A549 (cell line): Measurements from ENCODE around the gene CELSR1. TPM values are rescaled to one million over a fixed set of nuclear protein-coding genes. Genes with fewer than 3 reads are reported as not detected.

Source experiments
- ATAC-seq, 2 experiments: fragments of 200-7000 bp in 1 of 2; fragments of >200 bp in 1 of 2; cut with Nextera tagmentation in 1 of 2; cut with Tn5 transposase in 1 of 2; 3 replicates each; pipeline versions ENCODE4 v1.8.0 to v1.9.1; 2018 to 2020; ENCODE audit warnings: mild to moderate bottlenecking in 1 of 2, moderate library complexity in 1 of 2
- CTCF ChIA-PET: fragments of 300-600 bp; sonication (Branson Sonifier 250); formaldehyde crosslinking; extraction: SDS; loops from one replicate; lab custom pipeline; 2021; ENCODE audit warnings: antibody characterized with exemption, inconsistent platforms; lab: Yijun Ruan, JAX
- POLR2A ChIA-PET: fragments of 350-600 bp; formaldehyde crosslinking; extraction: SDS; loops from one replicate; lab custom pipeline; 2021; ENCODE audit warnings: antibody characterized with exemption, inconsistent platforms; lab: Yijun Ruan, JAX
- DNase-seq, 2 experiments: peaks; one replicate each; pipeline versions ENCODE4 v3.0.0 to v3.0.0-alpha.2; 2011 to 2016; ENCODE audit warnings: low read depth in 1 of 2, low spot score in 1 of 2
- FAIRE-seq: peaks from 2 replicates; lab custom pipeline; 2011; peaks lifted over from hg19 to GRCh38; lab: Jason Lieb, UNC
- H3K27ac ChIP-seq, 2 experiments: fragments of >200 bp; sonication (Bioruptor Twin); formaldehyde crosslinking; 3 replicates each; pipeline ENCODE4 v1.5.1; 2016 to 2017
- H3K4me1 ChIP-seq: fragments of >200 bp; sonication (Bioruptor Twin); formaldehyde crosslinking; 3 replicates; pipeline ENCODE4 v1.6.1; 2016
- H3K4me2 ChIP-seq: fragments of >200 bp; sonication (Bioruptor Twin); formaldehyde crosslinking; 3 replicates; pipeline ENCODE4 v1.6.1; 2016
- H3K4me3 ChIP-seq: fragments of >200 bp; sonication (Bioruptor Twin); formaldehyde crosslinking; 3 replicates; pipeline ENCODE4 v1.5.1; 2016
- H3K9me3 ChIP-seq: fragments of >200 bp; sonication (Bioruptor Twin); formaldehyde crosslinking; 3 replicates; pipeline ENCODE4 v1.6.1; 2016
- CBX2 ChIP-seq: fragments of 200-600 bp; sonication (generic); IDR thresholded peaks from 2 replicates; pipeline ENCODE4 v1.6.1; 2016; ENCODE audit warnings: low read depth, mild to moderate bottlenecking, borderline replicate concordance
- EHF ChIP-seq: fragments of 250-450 bp; sonication (Bioruptor Pico); IDR thresholded peaks from 2 replicates; pipeline ENCODE4 v1.5.0; 2020; ENCODE audit warnings: mild to moderate bottlenecking
- ESRRA ChIP-seq: fragments of 150-350 bp; IDR thresholded peaks from 2 replicates; pipeline ENCODE4 v1.6.1; 2014; ENCODE audit warnings: mild to moderate bottlenecking, low read length, borderline replicate concordance
- GATA3 ChIP-seq: IDR thresholded peaks from 2 replicates; pipeline ENCODE4 v1.6.1; 2012; ENCODE audit warnings: borderline replicate concordance
- HOXB5 ChIP-seq: fragments of 250-450 bp; sonication (Bioruptor Pico); IDR thresholded peaks from 2 replicates; pipeline ENCODE4 v1.5.0; 2020; ENCODE audit warnings: mild to moderate bottlenecking, moderate library complexity
- JUN ChIP-seq, 2 experiments: fragments of >200 bp; sonication (Bioruptor Twin); formaldehyde crosslinking; IDR thresholded peaks; 2 replicates in 1 of 2; 3 replicates in 1 of 2; pipeline ENCODE4 v1.6.1; 2016 to 2017
- JUNB ChIP-seq: fragments of >200 bp; sonication (Bioruptor Twin); formaldehyde crosslinking; IDR thresholded peaks from 2 replicates; pipeline ENCODE4 v1.6.1; 2016
- KDM5A ChIP-seq: fragments of 200-600 bp; sonication (generic); IDR thresholded peaks from 2 replicates; pipeline ENCODE4 v1.6.1; 2016; ENCODE audit warnings: antibody characterized with exemption, mild to moderate bottlenecking
- MAFK ChIP-seq: fragments of 450-650 bp; IDR thresholded peaks from 2 replicates; pipeline ENCODE4 v1.6.1; 2014; ENCODE audit not compliant: partially characterized antibody
- NFE2L2 ChIP-seq: fragments of 150-350 bp; conservative IDR thresholded peaks from 2 replicates; pipeline ENCODE4 v1.6.1; 2014; ENCODE audit warnings: low read length
- NPAS2 ChIP-seq: fragments of 250-450 bp; sonication (Bioruptor Pico); IDR thresholded peaks from 2 replicates; pipeline ENCODE4 v1.8.0; 2022; ENCODE audit warnings: mild to moderate bottlenecking, moderate library complexity, borderline replicate concordance
- PHF8 ChIP-seq: fragments of 200-600 bp; sonication (generic); IDR thresholded peaks from 2 replicates; pipeline ENCODE4 v1.6.1; 2016; ENCODE audit warnings: low read depth, mild to moderate bottlenecking, antibody characterized with exemption, moderate library complexity, borderline replicate concordance
- RARB ChIP-seq: fragments of 250-450 bp; sonication (Bioruptor Pico); IDR thresholded peaks from 2 replicates; pipeline ENCODE4 v1.8.0; 2021; ENCODE audit warnings: mild to moderate bottlenecking, moderate library complexity
- RNF2 ChIP-seq: fragments of 200-600 bp; sonication (generic); IDR thresholded peaks from 2 replicates; pipeline ENCODE4 v1.6.1; 2016; ENCODE audit warnings: low read depth, mild to moderate bottlenecking, antibody characterized with exemption, moderate library complexity, borderline replicate concordance
- SMC3 ChIP-seq: fragments of >200 bp; sonication (Bioruptor Twin); formaldehyde crosslinking; IDR thresholded peaks from 3 replicates; pipeline ENCODE4 v1.6.1; 2018; ENCODE audit warnings: inconsistent platforms
- SREBF2 ChIP-seq: fragments of 450-650 bp; IDR thresholded peaks from 2 replicates; pipeline ENCODE4 v1.6.1; 2014; ENCODE audit warnings: mild to moderate bottlenecking, moderate library complexity
- TFCP2L1 ChIP-seq: fragments of 250-450 bp; sonication (Bioruptor Pico); IDR thresholded peaks from 2 replicates; pipeline ENCODE4 v1.5.0; 2021; ENCODE audit warnings: mild to moderate bottlenecking
- ZSCAN20 ChIP-seq: fragments of 250-450 bp; sonication (Bioruptor Pico); IDR thresholded peaks from 2 replicates; pipeline ENCODE4 v1.8.0; 2022; ENCODE audit warnings: mild to moderate bottlenecking, moderate library complexity
- WGBS: methylation state at CpG from one replicate; pipeline ENCODE4 v1.1.6; 2017; ENCODE audit errors: missing lambda C conversion rate; 5-methylcytosine and 5-hydroxymethylcytosine counted together
- polyA plus RNA-seq, 4 experiments: library from polyadenylated mRNA; depleted of rRNA in 3 of 4; stranded (reverse); fragments of >200 nt; fragmentation: RNase III in 1 of 4; extraction: RNeasy Plus Mini Kit Qiagen cat#74134 plus additional on column Dnase treatment in 1 of 4; gene quantifications; 2 replicates in 3 of 4; 3 replicates in 1 of 4; pipeline ENCODE4 v1.2.3, GENCODE V29; 2011 to 2017
- TF ChIP-seq, protein P1 (sequence below): fragments of 250-450 bp; sonication (Bioruptor Pico); IDR thresholded peaks from 2 replicates; pipeline ENCODE4 v1.5.0; 2021; ENCODE audit warnings: mild to moderate bottlenecking, moderate library complexity, borderline replicate concordance
- TF ChIP-seq, protein P2 (sequence below): IDR thresholded peaks from 2 replicates; pipeline ENCODE4 v1.6.1; 2012
- TF ChIP-seq, protein P3 (sequence below): IDR thresholded peaks from 2 replicates; pipeline ENCODE4 v1.6.1; 2012
- TF ChIP-seq, protein P4 (sequence below): fragments of 250-450 bp; sonication (Bioruptor Pico); IDR thresholded peaks from 2 replicates; pipeline ENCODE4 v1.5.0; 2020; ENCODE audit warnings: low read depth, mild to moderate bottlenecking, moderate library complexity
- TF ChIP-seq, protein P5 (sequence below): fragments of >200 bp; sonication (Bioruptor Twin); formaldehyde crosslinking; IDR thresholded peaks from 3 replicates; pipeline ENCODE4 v1.6.1; 2016
- TF ChIP-seq, protein P6 (sequence below): fragments of >200 bp; sonication (Bioruptor Twin); formaldehyde crosslinking; IDR thresholded peaks from 3 replicates; pipeline ENCODE4 v1.5.1; 2016

CELSR1 gene
- polyA plus RNA-seq, 2 of the 4 experiments (the other 2 are of a cell fraction): 15.3 to 31.8 TPM

DNA sequence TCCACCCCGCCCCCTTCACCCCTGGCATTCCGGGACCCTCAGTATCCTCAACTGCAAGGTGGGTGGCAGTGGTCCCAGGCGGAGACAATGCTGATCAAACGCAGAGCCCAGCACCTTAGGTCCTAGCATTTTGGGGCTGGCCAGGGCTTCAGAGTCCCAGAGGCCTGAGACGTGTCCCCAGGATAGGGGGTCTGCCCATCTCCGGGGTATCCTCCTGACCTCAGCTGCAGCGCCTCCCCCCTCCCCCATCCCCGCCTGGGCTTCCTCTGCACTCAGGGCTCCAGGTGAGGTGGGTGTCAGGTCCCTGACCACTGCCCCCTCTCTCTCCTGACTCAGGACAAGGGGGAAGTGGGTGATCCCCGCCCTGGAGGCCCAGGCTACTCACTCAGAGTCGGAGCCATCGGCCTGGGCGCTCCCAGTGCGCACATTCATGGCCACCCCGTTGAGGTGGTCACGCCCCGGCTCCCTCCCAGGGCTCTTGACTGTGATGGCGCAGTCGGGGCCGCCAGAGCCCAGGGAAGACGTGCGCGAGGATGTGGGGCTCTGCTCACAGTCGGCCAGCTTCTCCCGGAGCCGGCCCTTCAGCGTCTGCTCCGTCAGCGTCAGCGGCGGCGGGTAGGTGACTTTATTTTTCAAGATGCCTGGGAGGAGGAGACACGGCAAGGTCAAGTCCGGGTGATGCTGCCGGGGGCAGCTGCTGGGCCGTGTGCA, 173.7 kb downstream of the CELSR1 start:
- no peak for DNase-seq
- Histone ChIP-seq H3K4me1 (peaks cover 11% of the 10 kb centered on the region), H3K9me3 (no peaks in the 10 kb centered on the region), H3K4me3 (no peak overlapping the region), H3K27ac (no peak overlapping the region), H3K4me2 (no peak overlapping the region)
- WGBS: 98% methylated on average over 20 of the region's 35 CpGs
- ChIA-PET CTCF (interaction anchor here (1.4 to 7.8 kb wide), 2 partner anchors 9 to 177 kb away, joined by 3 to 171 read pairs; no protein-coding TSS in a partner anchor), POLR2A (no interaction called here)
- no peak for ATAC-seq
- TF ChIP-seq TFCP2L1 (CRISPR knock-in tag) (no peak), NFE2L2 (no peak), EHF (CRISPR knock-in tag) (no peak), HOXB5 (no peak), JUNB (no peak), PHF8 (no peak), SREBF2 (no peak), KDM5A (no peak), SMC3 (no peak), JUN (IDR thresholded peaks at IDR 0.05) (no peak)
- TF ChIP-seq, protein P1, sequence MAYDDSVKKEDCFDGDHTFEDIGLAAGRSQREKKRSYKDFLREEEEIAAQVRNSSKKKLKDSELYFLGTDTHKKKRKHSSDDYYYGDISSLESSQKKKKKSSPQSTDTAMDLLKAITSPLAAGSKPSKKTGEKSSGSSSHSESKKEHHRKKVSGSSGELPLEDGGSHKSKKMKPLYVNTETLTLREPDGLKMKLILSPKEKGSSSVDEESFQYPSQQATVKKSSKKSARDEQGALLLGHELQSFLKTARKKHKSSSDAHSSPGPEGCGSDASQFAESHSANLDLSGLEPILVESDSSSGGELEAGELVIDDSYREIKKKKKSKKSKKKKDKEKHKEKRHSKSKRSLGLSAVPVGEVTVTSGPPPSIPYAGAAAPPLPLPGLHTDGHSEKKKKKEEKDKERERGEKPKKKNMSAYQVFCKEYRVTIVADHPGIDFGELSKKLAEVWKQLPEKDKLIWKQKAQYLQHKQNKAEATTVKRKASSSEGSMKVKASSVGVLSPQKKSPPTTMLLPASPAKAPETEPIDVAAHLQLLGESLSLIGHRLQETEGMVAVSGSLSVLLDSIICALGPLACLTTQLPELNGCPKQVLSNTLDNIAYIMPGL: no peak
- TF ChIP-seq, protein P2, sequence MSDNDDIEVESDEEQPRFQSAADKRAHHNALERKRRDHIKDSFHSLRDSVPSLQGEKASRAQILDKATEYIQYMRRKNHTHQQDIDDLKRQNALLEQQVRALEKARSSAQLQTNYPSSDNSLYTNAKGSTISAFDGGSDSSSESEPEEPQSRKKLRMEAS: no peak
- TF ChIP-seq, protein P3, sequence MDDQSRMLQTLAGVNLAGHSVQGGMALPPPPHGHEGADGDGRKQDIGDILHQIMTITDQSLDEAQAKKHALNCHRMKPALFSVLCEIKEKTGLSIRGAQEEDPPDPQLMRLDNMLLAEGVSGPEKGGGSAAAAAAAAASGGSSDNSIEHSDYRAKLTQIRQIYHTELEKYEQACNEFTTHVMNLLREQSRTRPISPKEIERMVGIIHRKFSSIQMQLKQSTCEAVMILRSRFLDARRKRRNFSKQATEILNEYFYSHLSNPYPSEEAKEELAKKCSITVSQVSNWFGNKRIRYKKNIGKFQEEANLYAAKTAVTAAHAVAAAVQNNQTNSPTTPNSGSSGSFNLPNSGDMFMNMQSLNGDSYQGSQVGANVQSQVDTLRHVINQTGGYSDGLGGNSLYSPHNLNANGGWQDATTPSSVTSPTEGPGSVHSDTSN: no peak
- no peak for FAIRE-seq

DNA sequence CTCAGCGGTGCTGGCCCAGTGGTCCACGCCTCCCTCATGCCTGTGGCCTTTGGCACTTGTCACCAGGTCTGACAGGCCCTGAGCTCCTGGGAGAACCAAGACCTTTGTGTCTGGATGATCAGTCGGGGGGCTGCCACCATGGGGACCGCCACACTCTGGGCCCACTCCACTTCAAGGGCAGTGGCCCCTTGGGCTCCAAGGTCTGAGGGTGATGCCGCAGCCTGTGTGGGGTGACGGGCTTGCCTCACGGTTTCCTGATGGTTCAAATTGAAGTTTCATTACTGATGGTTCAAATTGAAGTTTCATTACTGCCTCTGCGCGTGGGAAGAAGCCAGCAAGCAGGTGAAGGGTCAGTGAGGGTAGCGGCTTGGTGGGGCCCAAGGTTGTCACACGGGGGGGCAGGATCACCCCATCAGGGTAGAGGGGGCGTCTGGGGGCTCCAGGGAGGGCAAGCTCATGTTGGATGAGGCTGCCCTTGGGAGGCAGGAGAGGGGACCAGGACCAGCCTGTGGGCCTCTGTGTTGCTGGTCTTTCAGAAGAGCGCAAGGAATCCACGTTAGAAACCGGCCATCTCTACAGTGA, 174.4 kb downstream of the CELSR1 start:
- ChIA-PET POLR2A (no interaction called here), CTCF (interaction anchor here (1.4 to 7.8 kb wide), 2 partner anchors 8 to 178 kb away, joined by 3 to 171 read pairs; no protein-coding TSS in a partner anchor)

More for the DNA sequence above, 174.4 kb downstream of the CELSR1 start:
- Histone ChIP-seq H3K4me2 (no peak overlapping the region), H3K27ac (no peak overlapping the region), H3K4me3 (no peak overlapping the region), H3K4me1 (peaks cover 6% of the 10 kb centered on the region), H3K9me3 (no peaks in the 10 kb centered on the region)
- 88% methylated on average over 3 of the region's 15 CpGs for WGBS
- no peak for FAIRE-seq
- no peak for ATAC-seq
- no peak for DNase-seq
- TF ChIP-seq, protein P1: no peak
- TF ChIP-seq RARB: no peak
- TF ChIP-seq, protein P4, sequence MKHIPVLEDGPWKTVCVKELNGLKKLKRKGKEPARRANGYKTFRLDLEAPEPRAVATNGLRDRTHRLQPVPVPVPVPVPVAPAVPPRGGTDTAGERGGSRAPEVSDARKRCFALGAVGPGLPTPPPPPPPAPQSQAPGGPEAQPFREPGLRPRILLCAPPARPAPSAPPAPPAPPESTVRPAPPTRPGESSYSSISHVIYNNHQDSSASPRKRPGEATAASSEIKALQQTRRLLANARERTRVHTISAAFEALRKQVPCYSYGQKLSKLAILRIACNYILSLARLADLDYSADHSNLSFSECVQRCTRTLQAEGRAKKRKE (CRISPR knock-in tag): no peak
- TF ChIP-seq, protein P5, sequence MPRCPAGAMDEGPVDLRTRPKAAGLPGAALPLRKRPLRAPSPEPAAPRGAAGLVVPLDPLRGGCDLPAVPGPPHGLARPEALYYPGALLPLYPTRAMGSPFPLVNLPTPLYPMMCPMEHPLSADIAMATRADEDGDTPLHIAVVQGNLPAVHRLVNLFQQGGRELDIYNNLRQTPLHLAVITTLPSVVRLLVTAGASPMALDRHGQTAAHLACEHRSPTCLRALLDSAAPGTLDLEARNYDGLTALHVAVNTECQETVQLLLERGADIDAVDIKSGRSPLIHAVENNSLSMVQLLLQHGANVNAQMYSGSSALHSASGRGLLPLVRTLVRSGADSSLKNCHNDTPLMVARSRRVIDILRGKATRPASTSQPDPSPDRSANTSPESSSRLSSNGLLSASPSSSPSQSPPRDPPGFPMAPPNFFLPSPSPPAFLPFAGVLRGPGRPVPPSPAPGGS: no peak
- no peak for TF ChIP-seq GATA3
- TF ChIP-seq, protein P6, sequence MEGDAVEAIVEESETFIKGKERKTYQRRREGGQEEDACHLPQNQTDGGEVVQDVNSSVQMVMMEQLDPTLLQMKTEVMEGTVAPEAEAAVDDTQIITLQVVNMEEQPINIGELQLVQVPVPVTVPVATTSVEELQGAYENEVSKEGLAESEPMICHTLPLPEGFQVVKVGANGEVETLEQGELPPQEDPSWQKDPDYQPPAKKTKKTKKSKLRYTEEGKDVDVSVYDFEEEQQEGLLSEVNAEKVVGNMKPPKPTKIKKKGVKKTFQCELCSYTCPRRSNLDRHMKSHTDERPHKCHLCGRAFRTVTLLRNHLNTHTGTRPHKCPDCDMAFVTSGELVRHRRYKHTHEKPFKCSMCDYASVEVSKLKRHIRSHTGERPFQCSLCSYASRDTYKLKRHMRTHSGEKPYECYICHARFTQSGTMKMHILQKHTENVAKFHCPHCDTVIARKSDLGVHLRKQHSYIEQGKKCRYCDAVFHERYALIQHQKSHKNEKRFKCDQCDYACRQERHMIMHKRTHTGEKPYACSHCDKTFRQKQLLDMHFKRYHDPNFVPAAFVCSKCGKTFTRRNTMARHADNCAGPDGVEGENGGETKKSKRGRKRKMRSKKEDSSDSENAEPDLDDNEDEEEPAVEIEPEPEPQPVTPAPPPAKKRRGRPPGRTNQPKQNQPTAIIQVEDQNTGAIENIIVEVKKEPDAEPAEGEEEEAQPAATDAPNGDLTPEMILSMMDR: no peak
- TF ChIP-seq CBX2: no peak
- no peak for TF ChIP-seq SREBF2
- TF ChIP-seq ESRRA: no peak
- TF ChIP-seq RNF2: no peak
- no peak for TF ChIP-seq ZSCAN20 (CRISPR knock-in tag)
- no peak for TF ChIP-seq NPAS2 (CRISPR knock-in tag)
- TF ChIP-seq MAFK: no peak
